ENCODE results near the gene USH2A.

DNA sequence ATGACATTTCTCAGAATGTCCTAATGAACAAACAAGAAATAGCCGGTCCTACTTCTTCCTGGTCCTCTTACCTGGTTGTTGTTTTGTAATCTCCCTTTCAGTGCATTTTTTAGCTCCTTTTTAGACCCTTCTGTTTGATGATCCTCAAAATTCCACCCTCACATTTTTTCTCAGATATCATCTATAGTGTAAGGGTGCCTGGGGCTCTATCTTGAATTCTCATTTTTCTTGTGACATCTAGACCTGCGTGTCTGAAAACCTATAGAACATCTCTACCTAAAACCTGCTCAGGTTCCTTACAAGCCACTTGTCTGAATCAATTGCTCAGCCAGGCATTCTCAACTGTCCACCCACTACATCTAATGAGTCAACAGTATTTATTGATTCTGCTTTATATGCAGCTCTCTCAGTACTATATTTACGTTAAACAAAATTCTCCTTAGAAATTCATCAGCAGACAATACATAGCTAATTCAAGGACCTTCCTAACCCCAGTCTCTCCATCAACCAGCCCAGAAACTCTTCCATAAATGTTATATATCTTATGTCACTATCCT is 36.5 kb upstream of the USH2A start:
- no peak for TF ChIP-seq POLR2A (IDR thresholded peaks at IDR 0.05; ENCODE audit: low read length)
- TF ChIP-seq, protein P1, sequence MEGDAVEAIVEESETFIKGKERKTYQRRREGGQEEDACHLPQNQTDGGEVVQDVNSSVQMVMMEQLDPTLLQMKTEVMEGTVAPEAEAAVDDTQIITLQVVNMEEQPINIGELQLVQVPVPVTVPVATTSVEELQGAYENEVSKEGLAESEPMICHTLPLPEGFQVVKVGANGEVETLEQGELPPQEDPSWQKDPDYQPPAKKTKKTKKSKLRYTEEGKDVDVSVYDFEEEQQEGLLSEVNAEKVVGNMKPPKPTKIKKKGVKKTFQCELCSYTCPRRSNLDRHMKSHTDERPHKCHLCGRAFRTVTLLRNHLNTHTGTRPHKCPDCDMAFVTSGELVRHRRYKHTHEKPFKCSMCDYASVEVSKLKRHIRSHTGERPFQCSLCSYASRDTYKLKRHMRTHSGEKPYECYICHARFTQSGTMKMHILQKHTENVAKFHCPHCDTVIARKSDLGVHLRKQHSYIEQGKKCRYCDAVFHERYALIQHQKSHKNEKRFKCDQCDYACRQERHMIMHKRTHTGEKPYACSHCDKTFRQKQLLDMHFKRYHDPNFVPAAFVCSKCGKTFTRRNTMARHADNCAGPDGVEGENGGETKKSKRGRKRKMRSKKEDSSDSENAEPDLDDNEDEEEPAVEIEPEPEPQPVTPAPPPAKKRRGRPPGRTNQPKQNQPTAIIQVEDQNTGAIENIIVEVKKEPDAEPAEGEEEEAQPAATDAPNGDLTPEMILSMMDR (IDR thresholded peaks at IDR 0.05) = no peak
- no peak for TF ChIP-seq FOXS1 (CRISPR knock-in tag; IDR thresholded peaks at IDR 0.05)
- TF ChIP-seq, protein P2, sequence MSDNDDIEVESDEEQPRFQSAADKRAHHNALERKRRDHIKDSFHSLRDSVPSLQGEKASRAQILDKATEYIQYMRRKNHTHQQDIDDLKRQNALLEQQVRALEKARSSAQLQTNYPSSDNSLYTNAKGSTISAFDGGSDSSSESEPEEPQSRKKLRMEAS (IDR thresholded peaks at IDR 0.05) = no peak
- no peak for TF ChIP-seq KDM5A (IDR thresholded peaks at IDR 0.05)
- TF ChIP-seq RAD21 (conservative IDR thresholded peaks at IDR 0.05 in 1 of 2, IDR thresholded peaks at IDR 0.05 in 1 of 2) = no peak
